ENCODE results near the gene GNG14.

Gene GNG14

GRCh38 chr19:12692960-12693359 lies 5.2 kb downstream of the GNG14 start:
- no peak overlapping the region for H2BK12ac ChIP-seq (ENCODE audit: low read length in 2 of 2)
- H3K27me3 ChIP-seq (ENCODE audit: control insufficient read depth in 1 of 2, insufficient read depth in 1 of 2, low read length in 2 of 2) = no peaks in the 10 kb centered on the region
- no peak overlapping the region for H2BK15ac ChIP-seq (ENCODE audit: low read depth, poor library complexity, severe bottlenecking)
- H3K4ac ChIP-seq (ENCODE audit: low read depth in 1 of 2, low read length in 2 of 2) = no peak overlapping the region
- no peak overlapping the region for H3K4me3 ChIP-seq (ENCODE audit: insufficient read depth in 1 of 2, low read depth in 1 of 2, low read length in 2 of 2)
- no peak overlapping the region for H2BK5ac ChIP-seq (ENCODE audit: low read depth, low read length, poor library complexity, severe bottlenecking)
- peaks cover 17% of the 10 kb centered on the region for H3K4me1 ChIP-seq (ENCODE audit: control insufficient read depth, insufficient read depth, low read depth, low read length)
- no peak overlapping the region for H3K4me2 ChIP-seq (ENCODE audit: low read length, poor library complexity, severe bottlenecking)
- H3K9ac ChIP-seq (ENCODE audit: low read length) = no peak overlapping the region
- no peak overlapping the region for H3K18ac ChIP-seq (ENCODE audit: low read depth in 1 of 2, low read length in 2 of 2)
- H4K8ac ChIP-seq (ENCODE audit: low read length) = no peak overlapping the region
- no peak overlapping the region for H4K91ac ChIP-seq (ENCODE audit: low read length)
- no peak overlapping the region for H3K27ac ChIP-seq (ENCODE audit: low read length, poor library complexity, severe bottlenecking)
- no peak overlapping the region for H2BK120ac ChIP-seq (ENCODE audit: low read depth, low read length)
- H3K79me1 ChIP-seq (replicated peaks; ENCODE audit: low read length, poor library complexity, severe bottlenecking) = peaks cover 26% of the 10 kb centered on the region
- no peak overlapping the region for H2AK5ac ChIP-seq (ENCODE audit: low read length, severe bottlenecking)
- H3K14ac ChIP-seq (ENCODE audit: low read length in 2 of 2) = no peak overlapping the region
- H3K23ac ChIP-seq (ENCODE audit: low read length in 2 of 2) = no peak overlapping the region
- H3K9me3 ChIP-seq (ENCODE audit: control insufficient read depth, low read length) = no peaks in the 10 kb centered on the region
- WGBS = 88% methylated on average over 5 of the region's 5 CpGs
- H3K36me3 ChIP-seq (ENCODE audit: control insufficient read depth in 1 of 2, insufficient read depth in 2 of 2, low read depth in 1 of 2, low read length in 2 of 2) = peaks cover 34 to 45% of the 10 kb centered on the region in 2 experiments
- no peak overlapping the region for H2AFZ ChIP-seq (ENCODE audit: low read depth, low read length)
- no peak for DNase-seq

GRCh38 chr19:12694641-12695040 lies 6.8 kb downstream of the GNG14 start:
- Histone ChIP-seq H3K9me3 (ENCODE audit: control insufficient read depth, low read length) (no peaks in the 10 kb centered on the region), H2BK12ac (ENCODE audit: low read length in 2 of 2) (no peak overlapping the region), H4K91ac (ENCODE audit: low read length) (no peak overlapping the region), H2AFZ (ENCODE audit: low read depth, low read length) (no peak overlapping the region), H3K4me1 (ENCODE audit: control insufficient read depth, insufficient read depth, low read depth, low read length) (peaks cover 17% of the 10 kb centered on the region), H2AK5ac (ENCODE audit: low read length, severe bottlenecking) (no peak overlapping the region), H3K4ac (ENCODE audit: low read depth in 1 of 2, low read length in 2 of 2) (no peak overlapping the region), H2BK15ac (ENCODE audit: low read depth, poor library complexity, severe bottlenecking) (no peak overlapping the region), H2BK120ac (ENCODE audit: low read depth, low read length) (no peak overlapping the region), H3K18ac (ENCODE audit: low read depth in 1 of 2, low read length in 2 of 2) (no peak overlapping the region), H3K36me3 (ENCODE audit: control insufficient read depth in 1 of 2, insufficient read depth in 2 of 2, low read depth in 1 of 2, low read length in 2 of 2) (peaks cover 36 to 42% of the 10 kb centered on the region in 2 experiments), H3K79me1 (replicated peaks; ENCODE audit: low read length, poor library complexity, severe bottlenecking) (peaks cover 31% of the 10 kb centered on the region), H3K23ac (ENCODE audit: low read length in 2 of 2) (no peak overlapping the region), H3K27ac (ENCODE audit: low read length, poor library complexity, severe bottlenecking) (no peak overlapping the region), H3K14ac (ENCODE audit: low read length in 2 of 2) (no peak overlapping the region), H3K9ac (ENCODE audit: low read length) (no peak overlapping the region), H3K27me3 (ENCODE audit: control insufficient read depth in 1 of 2, insufficient read depth in 1 of 2, low read length in 2 of 2) (no peaks in the 10 kb centered on the region), H3K4me3 (ENCODE audit: insufficient read depth in 1 of 2, low read depth in 1 of 2, low read length in 2 of 2) (no peak overlapping the region), H4K8ac (ENCODE audit: low read length) (no peak overlapping the region), H2BK5ac (ENCODE audit: low read depth, low read length, poor library complexity, severe bottlenecking) (no peak overlapping the region), H3K4me2 (ENCODE audit: low read length, poor library complexity, severe bottlenecking) (no peak overlapping the region)
- DNase-seq = no peak
- 95% methylated on average over 16 of the region's 16 CpGs for WGBS

GRCh38 chr19:12695096-12695495 lies 7.3 kb downstream of the GNG14 start:
- Histone ChIP-seq H3K27ac (ENCODE audit: low read length, poor library complexity, severe bottlenecking) (no peak overlapping the region), H2AK5ac (ENCODE audit: low read length, severe bottlenecking) (no peak overlapping the region), H2BK12ac (ENCODE audit: low read length in 2 of 2) (no peak overlapping the region), H3K27me3 (ENCODE audit: control insufficient read depth in 1 of 2, insufficient read depth in 1 of 2, low read length in 2 of 2) (no peaks in the 10 kb centered on the region), H3K18ac (ENCODE audit: low read depth in 1 of 2, low read length in 2 of 2) (no peak overlapping the region), H4K91ac (ENCODE audit: low read length) (no peak overlapping the region), H3K9ac (ENCODE audit: low read length) (peak overlapping the region; percentile 91), H3K4ac (ENCODE audit: low read depth in 1 of 2, low read length in 2 of 2) (no peak overlapping the region), H3K4me3 (ENCODE audit: insufficient read depth in 1 of 2, low read depth in 1 of 2, low read length in 2 of 2) (peak overlapping the region in 1 of 2 experiments; percentile 97), H3K9me3 (ENCODE audit: control insufficient read depth, low read length) (no peaks in the 10 kb centered on the region), H2BK5ac (ENCODE audit: low read depth, low read length, poor library complexity, severe bottlenecking) (no peak overlapping the region), H3K36me3 (ENCODE audit: control insufficient read depth in 1 of 2, insufficient read depth in 2 of 2, low read depth in 1 of 2, low read length in 2 of 2) (peaks cover 41 to 43% of the 10 kb centered on the region in 2 experiments), H4K8ac (ENCODE audit: low read length) (no peak overlapping the region), H2BK120ac (ENCODE audit: low read depth, low read length) (no peak overlapping the region), H3K14ac (ENCODE audit: low read length in 2 of 2) (no peak overlapping the region), H2AFZ (ENCODE audit: low read depth, low read length) (no peak overlapping the region), H3K23ac (ENCODE audit: low read length in 2 of 2) (no peak overlapping the region), H2BK15ac (ENCODE audit: low read depth, poor library complexity, severe bottlenecking) (no peak overlapping the region), H3K4me1 (ENCODE audit: control insufficient read depth, insufficient read depth, low read depth, low read length) (peaks cover 17% of the 10 kb centered on the region), H3K4me2 (ENCODE audit: low read length, poor library complexity, severe bottlenecking) (no peak overlapping the region), H3K79me1 (replicated peaks; ENCODE audit: low read length, poor library complexity, severe bottlenecking) (peaks cover 33% of the 10 kb centered on the region)
- DNase-seq = no peak
- 95% methylated on average over 2 of the region's 2 CpGs for WGBS

- Histone ChIP-seq H2AK5ac (ENCODE audit: low read length, severe bottlenecking) (no peak overlapping the region), H3K4me3 (ENCODE audit: insufficient read depth in 1 of 2, low read depth in 1 of 2, low read length in 2 of 2) (peak overlapping the region; percentile 84 to 97), H4K91ac (ENCODE audit: low read length) (no peak overlapping the region), H3K27me3 (ENCODE audit: control insufficient read depth in 1 of 2, insufficient read depth in 1 of 2, low read length in 2 of 2) (no peaks in the 10 kb centered on the region), H3K9ac (ENCODE audit: low read length) (peak overlapping the region; percentile 91), H3K23ac (ENCODE audit: low read length in 2 of 2) (no peak overlapping the region), H3K79me1 (replicated peaks; ENCODE audit: low read length, poor library complexity, severe bottlenecking) (peaks cover 30% of the 10 kb centered on the region), H3K14ac (ENCODE audit: low read length in 2 of 2) (no peak overlapping the region), H3K4me2 (ENCODE audit: low read length, poor library complexity, severe bottlenecking) (peak overlapping the region; percentile 96), H3K18ac (ENCODE audit: low read depth in 1 of 2, low read length in 2 of 2) (no peak overlapping the region), H2AFZ (ENCODE audit: low read depth, low read length) (no peak overlapping the region), H4K8ac (ENCODE audit: low read length) (peak overlapping the region; percentile 80), H3K4ac (ENCODE audit: low read depth in 1 of 2, low read length in 2 of 2) (no peak overlapping the region), H3K9me3 (ENCODE audit: control insufficient read depth, low read length) (no peaks in the 10 kb centered on the region), H2BK15ac (ENCODE audit: low read depth, poor library complexity, severe bottlenecking) (no peak overlapping the region), H2BK5ac (ENCODE audit: low read depth, low read length, poor library complexity, severe bottlenecking) (no peak overlapping the region), H3K4me1 (ENCODE audit: control insufficient read depth, insufficient read depth, low read depth, low read length) (peaks cover 17% of the 10 kb centered on the region), H3K27ac (ENCODE audit: low read length, poor library complexity, severe bottlenecking) (no peak overlapping the region), H2BK12ac (ENCODE audit: low read length in 2 of 2) (no peak overlapping the region), H2BK120ac (ENCODE audit: low read depth, low read length) (no peak overlapping the region), H3K36me3 (ENCODE audit: control insufficient read depth in 1 of 2, insufficient read depth in 2 of 2, low read depth in 1 of 2, low read length in 2 of 2) (peaks cover 44 to 47% of the 10 kb centered on the region in 2 experiments)
- WGBS = 100% methylated on average over 1 of the region's 1 CpG
- DNase-seq = no peak
These were observed 7.7 kb downstream of the GNG14 start for GRCh38 chr19:12695514-12695913.

All from mesenchymal stem cell (in vitro differentiated cells and primary cell).